ENCODE results near the gene IRX5. TPM values are rescaled to one million over a fixed set of nuclear protein-coding genes. Genes with fewer than 3 reads are reported as not detected.

IRX5 gene
- total and polyA plus RNA-seq, 5 donors, result 0.48 to 1.9 (median 1.7) TPM

- 4% methylated on average over 91 of the region's 91 CpGs for WGBS
- H3K4me3 ChIP-seq (ENCODE audit: low read length), result peak overlapping the region; percentile 87
- no peak overlapping the region for H3K27ac ChIP-seq (ENCODE audit: low read length)
- DNase-seq (peak; percentile 42 to 72 (median 69)), ATAC-seq (no peak)
- H3K4me1 ChIP-seq (ENCODE audit: control insufficient read depth, insufficient read depth, low read length), result no peaks in the 10 kb centered on the region
- no peaks in the 10 kb centered on the region for H3K27me3 ChIP-seq (ENCODE audit: control insufficient read depth, insufficient read depth)
- intact Hi-C loops (cut with DNase I), result loop anchor here in 1 of 4 donors (10.0 kb wide), 1 partner anchor 647 kb away; the partner anchor contains the start of gene IRX3
- H3K9me3 ChIP-seq (ENCODE audit: control insufficient read depth, low read length), result no peaks in the 10 kb centered on the region
Measured at GRCh38 chr16:54931120-54932014, 702 bp downstream of the IRX5 start.

GRCh38 chr16:54932021-54932660 lies 1.5 kb downstream of the IRX5 start:
- H3K4me1 ChIP-seq (ENCODE audit: control insufficient read depth, insufficient read depth, low read length), result peaks cover 3% of the 10 kb centered on the region
- no peaks in the 10 kb centered on the region for H3K9me3 ChIP-seq (ENCODE audit: control insufficient read depth, low read length)
- H3K27ac ChIP-seq (ENCODE audit: low read length), result no peak overlapping the region
- no peaks in the 10 kb centered on the region for H3K27me3 ChIP-seq (ENCODE audit: control insufficient read depth, insufficient read depth)
- 15% methylated on average over 48 of the region's 48 CpGs for WGBS
- intact Hi-C loops (cut with DNase I), result loop anchor here in 1 of 4 donors (10.0 kb wide), 1 partner anchor 647 kb away; the partner anchor contains the start of gene IRX3
- peak; percentile 14 to 58 (median 50) for DNase-seq
- peak overlapping the region; percentile 87 for H3K4me3 ChIP-seq (ENCODE audit: low read length)
- ATAC-seq, result no peak

DNA sequence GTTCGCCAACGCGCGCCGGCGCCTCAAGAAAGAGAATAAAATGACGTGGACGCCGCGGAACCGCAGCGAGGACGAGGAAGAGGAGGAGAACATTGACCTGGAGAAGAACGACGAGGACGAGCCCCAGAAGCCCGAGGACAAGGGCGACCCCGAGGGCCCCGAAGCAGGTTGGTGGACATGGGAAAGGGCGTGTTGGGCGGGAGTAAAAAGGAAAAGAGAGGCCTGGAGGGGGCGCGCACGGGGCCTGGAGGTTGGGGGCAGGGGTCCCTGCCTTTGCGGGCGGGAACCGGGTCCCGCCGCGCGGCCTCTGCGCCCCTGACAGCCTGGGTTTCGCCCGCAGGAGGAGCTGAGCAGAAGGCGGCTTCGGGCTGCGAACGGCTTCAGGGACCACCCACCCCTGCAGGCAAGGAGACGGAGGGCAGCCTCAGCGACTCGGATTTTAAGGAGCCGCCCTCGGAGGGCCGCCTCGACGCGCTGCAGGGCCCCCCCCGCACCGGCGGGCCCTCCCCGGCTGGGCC lies 2.1 kb downstream of the IRX5 start:
- peaks cover 3% of the 10 kb centered on the region for H3K4me1 ChIP-seq (ENCODE audit: control insufficient read depth, insufficient read depth, low read length)
- WGBS, result 19% methylated on average over 52 of the region's 52 CpGs
- no peak overlapping the region for H3K27ac ChIP-seq (ENCODE audit: low read length)
- H3K4me3 ChIP-seq (ENCODE audit: low read length), result no peak overlapping the region
- ATAC-seq, result no peak
- peak in 1 of 3 donors; percentile 38 for DNase-seq
- no peaks in the 10 kb centered on the region for H3K9me3 ChIP-seq (ENCODE audit: control insufficient read depth, low read length)
- no peaks in the 10 kb centered on the region for H3K27me3 ChIP-seq (ENCODE audit: control insufficient read depth, insufficient read depth)
- intact Hi-C loops (cut with DNase I), result loop anchor here in 1 of 4 donors (10.0 kb wide), 1 partner anchor 648 kb away; the partner anchor contains the start of gene IRX3

DNA sequence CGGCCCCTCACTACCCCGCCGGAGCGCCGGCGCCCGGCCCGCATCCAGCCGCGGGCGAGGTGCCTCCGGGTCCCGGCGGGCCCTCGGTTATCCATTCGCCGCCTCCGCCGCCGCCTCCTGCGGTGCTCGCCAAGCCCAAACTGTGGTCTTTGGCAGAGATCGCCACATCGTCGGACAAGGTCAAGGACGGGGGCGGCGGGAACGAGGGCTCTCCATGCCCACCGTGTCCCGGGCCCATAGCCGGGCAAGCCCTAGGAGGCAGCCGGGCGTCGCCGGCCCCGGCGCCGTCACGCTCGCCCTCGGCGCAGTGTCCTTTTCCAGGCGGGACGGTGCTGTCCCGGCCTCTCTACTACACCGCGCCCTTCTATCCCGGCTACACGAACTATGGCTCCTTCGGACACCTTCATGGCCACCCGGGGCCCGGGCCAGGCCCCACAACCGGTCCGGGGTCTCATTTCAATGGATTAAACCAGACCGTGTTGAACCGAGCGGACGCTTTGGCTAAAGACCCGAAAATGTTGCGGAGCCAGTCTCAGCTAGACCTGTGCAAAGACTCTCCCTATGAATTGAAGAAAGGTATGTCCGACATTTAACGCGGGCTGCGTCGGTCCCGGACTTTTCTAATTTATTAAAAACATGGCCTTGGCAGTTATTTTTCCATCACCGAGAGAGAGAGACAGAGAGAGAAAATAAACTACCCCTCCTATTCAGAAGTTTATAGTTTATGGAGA lies 2.8 kb downstream of the IRX5 start:
- DNase-seq (peak in 2 of 3 donors; percentile 14 to 49), ATAC-seq (no peak)
- no peak overlapping the region for H3K4me3 ChIP-seq (ENCODE audit: low read length)
- H3K4me1 ChIP-seq (ENCODE audit: control insufficient read depth, insufficient read depth, low read length), result peaks cover 3% of the 10 kb centered on the region
- intact Hi-C loops (cut with DNase I), result loop anchor here in 1 of 4 donors (10.0 kb wide), 1 partner anchor 649 kb away; the partner anchor contains the start of gene IRX3
- WGBS, result 37% methylated on average over 68 of the region's 68 CpGs
- H3K9me3 ChIP-seq (ENCODE audit: control insufficient read depth, low read length), result no peaks in the 10 kb centered on the region
- no peaks in the 10 kb centered on the region for H3K27me3 ChIP-seq (ENCODE audit: control insufficient read depth, insufficient read depth)
- H3K27ac ChIP-seq (ENCODE audit: low read length), result no peak overlapping the region

DNA sequence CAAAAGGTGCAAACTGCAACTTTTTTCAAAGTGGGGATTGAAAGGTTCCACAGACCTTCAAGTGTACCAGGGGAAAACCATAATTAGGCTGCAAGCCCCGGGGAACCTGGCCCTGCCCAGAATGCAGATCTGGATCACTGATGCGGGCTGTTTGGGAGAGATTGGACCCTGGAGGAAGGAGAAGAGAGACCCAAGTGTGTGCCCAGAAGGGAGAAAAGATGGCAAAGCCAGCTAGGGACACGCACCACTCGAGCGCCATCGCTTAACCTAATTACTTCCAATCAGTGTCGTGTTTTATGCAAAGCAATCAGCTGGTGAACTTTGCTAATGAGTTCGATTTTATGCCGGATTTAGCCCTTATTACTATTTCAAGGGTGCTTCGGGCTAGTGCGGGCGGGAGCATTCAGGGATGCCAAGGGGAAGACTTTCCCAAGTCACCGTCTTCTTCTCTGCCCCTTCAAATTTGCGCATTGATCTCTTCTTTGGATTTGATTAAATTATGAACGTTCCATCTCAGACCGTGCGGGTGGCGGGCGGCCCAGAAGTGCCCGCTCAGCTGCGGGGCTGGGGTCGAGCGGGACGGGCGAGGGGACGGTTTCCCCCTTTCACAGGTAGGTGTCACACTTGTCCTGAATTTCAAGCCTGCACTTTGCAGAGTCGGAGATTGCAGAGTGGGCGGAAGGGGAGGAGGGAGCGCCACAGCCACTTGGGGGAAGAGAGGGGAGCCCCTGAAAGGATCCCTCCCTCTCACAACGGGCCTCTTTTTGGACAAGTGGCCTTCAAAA lies 4.0 kb downstream of the IRX5 start:
- Histone ChIP-seq H3K4me3 (ENCODE audit: low read length) (no peak overlapping the region), H3K27me3 (ENCODE audit: control insufficient read depth, insufficient read depth) (no peaks in the 10 kb centered on the region), H3K4me1 (ENCODE audit: control insufficient read depth, insufficient read depth, low read length) (peaks cover 3% of the 10 kb centered on the region), H3K27ac (ENCODE audit: low read length) (no peak overlapping the region), H3K9me3 (ENCODE audit: control insufficient read depth, low read length) (no peaks in the 10 kb centered on the region)
- WGBS, result 42% methylated on average over 30 of the region's 30 CpGs
- DNase-seq, result peak in 2 of 3 donors; percentile 16 to 39
- intact Hi-C loops (cut with DNase I), result loop anchor here in 1 of 4 donors (10.0 kb wide), 1 partner anchor 650 kb away; the partner anchor contains the start of gene IRX3
- ATAC-seq, result no peak

GRCh38 chr16:54935266-54935968 lies 4.8 kb downstream of the IRX5 start:
- DNase-seq (peak in 1 of 3 donors; percentile 47), ATAC-seq (no peak)
- Histone ChIP-seq H3K4me3 (ENCODE audit: low read length) (no peak overlapping the region), H3K9me3 (ENCODE audit: control insufficient read depth, low read length) (no peaks in the 10 kb centered on the region), H3K27me3 (ENCODE audit: control insufficient read depth, insufficient read depth) (no peaks in the 10 kb centered on the region), H3K27ac (ENCODE audit: low read length) (no peak overlapping the region), H3K4me1 (ENCODE audit: control insufficient read depth, insufficient read depth, low read length) (peaks cover 3% of the 10 kb centered on the region)
- intact Hi-C loops (cut with DNase I), result loop anchor here in 1 of 4 donors (10.0 kb wide), 1 partner anchor 651 kb away; the partner anchor contains the start of gene IRX3
- 36% methylated on average over 28 of the region's 28 CpGs for WGBS

- Histone ChIP-seq H3K9me3 (ENCODE audit: control insufficient read depth, low read length) (no peaks in the 10 kb centered on the region), H3K27me3 (ENCODE audit: control insufficient read depth, insufficient read depth) (no peaks in the 10 kb centered on the region), H3K27ac (ENCODE audit: low read length) (no peak overlapping the region), H3K4me1 (ENCODE audit: control insufficient read depth, insufficient read depth, low read length) (peaks cover 3% of the 10 kb centered on the region), H3K4me3 (ENCODE audit: low read length) (peak overlapping the region; percentile 24)
- intact Hi-C loops (cut with DNase I), result loop anchor here in 1 of 4 donors (10.0 kb wide), 1 partner anchor 652 kb away; the partner anchor contains the start of gene IRX3
- ATAC-seq (peak in 1 of 2 donors; percentile 4), DNase-seq (peak; percentile 26 to 65 (median 54))
- 11% methylated on average over 56 of the region's 56 CpGs for WGBS
Measured at GRCh38 chr16:54936201-54936978, 5.7 kb downstream of the IRX5 start.

DNA sequence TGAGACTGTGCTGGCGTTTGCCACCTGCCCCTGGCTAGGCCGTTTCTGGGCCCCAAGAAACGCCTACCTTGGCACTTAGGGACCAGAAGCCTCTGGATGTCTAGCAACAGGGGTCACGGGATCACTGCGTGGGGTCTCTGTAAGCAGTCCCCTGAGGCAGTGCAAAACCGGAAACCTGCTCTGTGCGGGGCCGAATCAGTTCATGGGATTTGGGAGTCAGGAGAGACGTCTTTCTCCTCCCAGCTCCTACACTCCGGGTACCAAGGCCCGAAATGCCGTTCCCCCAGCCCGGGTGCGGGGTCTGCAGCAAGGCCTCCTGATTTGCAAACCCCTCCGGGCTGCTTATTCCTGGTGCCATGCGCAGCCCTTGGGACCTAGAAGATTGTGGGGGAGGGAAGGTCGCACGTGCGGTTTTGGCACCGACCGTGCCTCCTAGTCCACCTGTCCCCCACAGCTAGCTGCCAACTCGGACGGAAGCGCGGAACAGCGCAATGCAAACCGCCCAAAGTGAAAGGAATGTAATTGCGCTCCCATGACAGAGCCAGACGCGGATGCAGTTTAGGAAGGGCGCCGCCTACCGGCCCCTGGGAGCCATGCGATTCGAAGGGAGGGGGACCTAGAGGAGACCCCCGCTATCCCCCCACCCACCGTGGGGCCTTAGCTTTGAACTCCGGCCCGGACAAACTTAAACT lies 6.5 kb downstream of the IRX5 start:
- intact Hi-C loops (cut with DNase I), result loop anchor here in 1 of 4 donors (10.0 kb wide), 1 partner anchor 652 kb away; the partner anchor contains the start of gene IRX3
- WGBS, result 3% methylated on average over 39 of the region's 39 CpGs
- H3K27ac ChIP-seq (ENCODE audit: low read length), result no peak overlapping the region
- H3K9me3 ChIP-seq (ENCODE audit: control insufficient read depth, low read length), result no peaks in the 10 kb centered on the region
- H3K4me1 ChIP-seq (ENCODE audit: control insufficient read depth, insufficient read depth, low read length), result peaks cover 3% of the 10 kb centered on the region
- H3K4me3 ChIP-seq (ENCODE audit: low read length), result peak overlapping the region; percentile 24
- H3K27me3 ChIP-seq (ENCODE audit: control insufficient read depth, insufficient read depth), result no peaks in the 10 kb centered on the region
- ATAC-seq, result peak; percentile 27 to 73
- DNase-seq, result peak; percentile 50 to 76 (median 72)

Data from right cardiac atrium (tissue), 5 donors.